Trophoblast cell (in vitro differentiated cells and primary cell): ENCODE data around the gene SDK2.

Experiments
- DNase-seq, 2 donors: peaks; one replicate each; pipeline ENCODE4 v3.0.0-alpha.2; 2016
- H2AFZ ChIP-seq: 2 replicates; pipeline ENCODE4 v1.6.1; 2013; ENCODE audit warnings: low read length, moderate library complexity, mild to moderate bottlenecking; ENCODE audit not compliant: insufficient read depth, poor library complexity
- H2AK5ac ChIP-seq: 2 replicates; pipeline ENCODE4 v1.6.1; 2013; ENCODE audit warnings: mild to moderate bottlenecking, low read length
- H2BK120ac ChIP-seq: 2 replicates; pipeline ENCODE4 v1.6.1; 2013; ENCODE audit warnings: low read length, mild to moderate bottlenecking, moderate library complexity; ENCODE audit not compliant: insufficient read depth, poor library complexity
- H2BK12ac ChIP-seq: 2 replicates; pipeline ENCODE4 v1.6.1; 2013; ENCODE audit warnings: mild to moderate bottlenecking, low read length, moderate library complexity
- H2BK5ac ChIP-seq: 2 replicates; pipeline ENCODE4 v1.6.1; 2013; ENCODE audit warnings: low read length, low read depth, moderate library complexity, mild to moderate bottlenecking; ENCODE audit not compliant: poor library complexity
- H3K14ac ChIP-seq: 2 replicates; pipeline ENCODE4 v1.6.1; 2013; ENCODE audit warnings: mild to moderate bottlenecking, low read length
- H3K18ac ChIP-seq: 2 replicates; pipeline ENCODE4 v1.6.1; 2013; ENCODE audit warnings: mild to moderate bottlenecking, low read length
- H3K23ac ChIP-seq: 2 replicates; pipeline ENCODE4 v1.6.1; 2013; ENCODE audit warnings: low read length
- H3K27ac ChIP-seq: 2 replicates; pipeline ENCODE4 v1.5.1; 2013; ENCODE audit warnings: low read depth, mild to moderate bottlenecking, inconsistent platforms, low read length, moderate library complexity
- H3K27me3 ChIP-seq: 2 replicates; pipeline ENCODE4 v1.6.1; 2013; ENCODE audit warnings: inconsistent platforms, mild to moderate bottlenecking, low read length, moderate library complexity; ENCODE audit not compliant: insufficient read depth
- H3K36me3 ChIP-seq, 2 experiments: 1 replicate in 1 of 2; 2 replicates in 1 of 2; pipeline ENCODE4 v1.6.1; 2013; ENCODE audit warnings: low read length in 2 of 2, mild to moderate bottlenecking in 2 of 2, moderate library complexity in 1 of 2; ENCODE audit not compliant: insufficient read depth in 2 of 2, control insufficient read depth in 1 of 2
- H3K4ac ChIP-seq: 2 replicates; pipeline ENCODE4 v1.6.1; 2013; ENCODE audit warnings: low read depth, mild to moderate bottlenecking, low read length, moderate library complexity
- H3K4me1 ChIP-seq, 2 experiments: 1 replicate in 1 of 2; 2 replicates in 1 of 2; pipeline ENCODE4 v1.6.1; 2013; ENCODE audit warnings: low read length in 2 of 2, mild to moderate bottlenecking in 2 of 2, moderate library complexity in 1 of 2; ENCODE audit not compliant: insufficient read depth in 2 of 2, control insufficient read depth in 1 of 2
- H3K4me2 ChIP-seq: 2 replicates; pipeline ENCODE4 v1.6.1; 2013; ENCODE audit warnings: inconsistent platforms, mild to moderate bottlenecking, low read length, moderate library complexity
- H3K4me3 ChIP-seq: 2 replicates; pipeline ENCODE4 v1.5.1; 2013; ENCODE audit warnings: mild to moderate bottlenecking, low read depth, low read length, inconsistent platforms
- H3K79me1 ChIP-seq: one replicate; pipeline ENCODE4 v1.6.1; 2013; ENCODE audit warnings: low read length
- H3K79me2 ChIP-seq: 2 replicates; pipeline ENCODE4 v1.6.1; 2013; ENCODE audit warnings: low read length, mild to moderate bottlenecking; ENCODE audit not compliant: control insufficient read depth, insufficient read depth, poor library complexity
- H3K9ac ChIP-seq: 2 replicates; pipeline ENCODE4 v1.6.1; 2013; ENCODE audit warnings: mild to moderate bottlenecking, low read length
- H3K9me3 ChIP-seq: 2 replicates; pipeline ENCODE4 v1.6.1; 2013; ENCODE audit warnings: low read depth, mild to moderate bottlenecking, control low read depth, inconsistent platforms, low read length; ENCODE audit not compliant: insufficient read depth
- H4K12ac ChIP-seq: 2 replicates; pipeline ENCODE4 v1.6.1; 2013; ENCODE audit warnings: low read depth, mild to moderate bottlenecking, low read length, moderate library complexity
- H4K8ac ChIP-seq: 2 replicates; pipeline ENCODE4 v1.6.1; 2013; ENCODE audit warnings: low read depth, mild to moderate bottlenecking, low read length, moderate library complexity
- H4K91ac ChIP-seq: one replicate; pipeline ENCODE4 v1.6.1; 2013; ENCODE audit warnings: low read depth, mild to moderate bottlenecking, low read length, moderate library complexity
- WGBS: extraction: QIAGEN DNeasy Blood & Tissue Kit; methylation state at CpG from one replicate; pipeline ENCODE4 v1.1.7; 2013; ENCODE audit warnings: missing lambda C conversion rate; ENCODE audit not compliant: insufficient read length, insufficient coverage; ENCODE audit errors: extremely low coverage; 5-methylcytosine and 5-hydroxymethylcytosine counted together

Gene SDK2

DNA sequence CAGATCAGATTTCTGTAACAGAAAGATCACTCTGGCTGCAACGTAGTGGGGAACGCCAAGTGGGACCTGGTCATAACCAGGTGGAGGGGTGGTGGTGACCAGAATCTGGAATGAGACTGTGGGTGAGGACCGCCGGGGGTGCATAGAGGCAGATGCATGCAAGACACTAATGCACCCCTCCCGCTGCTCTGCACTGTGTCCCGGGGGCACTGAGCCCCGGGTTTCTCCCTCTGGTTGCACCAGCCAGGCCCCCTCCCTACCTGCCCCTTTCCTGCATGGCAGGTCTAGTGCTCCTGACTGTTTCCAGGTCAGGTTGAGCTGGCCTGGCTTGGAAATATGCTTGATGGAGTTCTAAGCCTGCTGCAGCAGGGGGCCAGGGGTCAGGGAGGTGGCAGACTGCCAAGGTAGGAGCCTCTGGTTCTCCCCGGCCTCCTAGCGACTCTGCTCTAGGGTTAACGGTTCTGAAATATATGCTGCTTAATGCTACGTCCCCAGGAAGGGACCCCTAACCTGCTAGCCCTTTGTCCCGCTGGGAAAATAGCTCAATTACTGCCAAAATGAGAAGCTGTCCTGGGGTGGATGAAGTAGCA lies 94.3 kb downstream of the SDK2 start:
- no peak overlapping the region for H3K4me2 ChIP-seq
- H4K8ac ChIP-seq, result no peak overlapping the region
- no peaks in the 10 kb centered on the region for H3K27me3 ChIP-seq
- H3K79me2 ChIP-seq, result no peaks in the 10 kb centered on the region
- no peak overlapping the region for H3K14ac ChIP-seq
- H3K9ac ChIP-seq, result no peak overlapping the region
- no peaks in the 10 kb centered on the region for H3K36me3 ChIP-seq
- H3K79me1 ChIP-seq, result no peaks in the 10 kb centered on the region
- no peak overlapping the region for H2BK120ac ChIP-seq
- no peak overlapping the region for H2AFZ ChIP-seq
- H3K27ac ChIP-seq, result no peak overlapping the region
- H2AK5ac ChIP-seq, result no peak overlapping the region
- no peak overlapping the region for H2BK12ac ChIP-seq
- no peak overlapping the region for H2BK5ac ChIP-seq
- H3K9me3 ChIP-seq, result peaks cover under 1% of the 10 kb centered on the region
- peaks cover 2 to 3% of the 10 kb centered on the region in 2 experiments for H3K4me1 ChIP-seq
- no peak overlapping the region for H3K4me3 ChIP-seq
- no CpG with 5 or more reads among the region's 12 CpGs for WGBS
- no peak overlapping the region for H3K23ac ChIP-seq
- no peak overlapping the region for H3K18ac ChIP-seq
- H4K91ac ChIP-seq, result no peak overlapping the region
- H3K4ac ChIP-seq, result no peak overlapping the region
- no peak for DNase-seq
- no peak overlapping the region for H4K12ac ChIP-seq

DNA sequence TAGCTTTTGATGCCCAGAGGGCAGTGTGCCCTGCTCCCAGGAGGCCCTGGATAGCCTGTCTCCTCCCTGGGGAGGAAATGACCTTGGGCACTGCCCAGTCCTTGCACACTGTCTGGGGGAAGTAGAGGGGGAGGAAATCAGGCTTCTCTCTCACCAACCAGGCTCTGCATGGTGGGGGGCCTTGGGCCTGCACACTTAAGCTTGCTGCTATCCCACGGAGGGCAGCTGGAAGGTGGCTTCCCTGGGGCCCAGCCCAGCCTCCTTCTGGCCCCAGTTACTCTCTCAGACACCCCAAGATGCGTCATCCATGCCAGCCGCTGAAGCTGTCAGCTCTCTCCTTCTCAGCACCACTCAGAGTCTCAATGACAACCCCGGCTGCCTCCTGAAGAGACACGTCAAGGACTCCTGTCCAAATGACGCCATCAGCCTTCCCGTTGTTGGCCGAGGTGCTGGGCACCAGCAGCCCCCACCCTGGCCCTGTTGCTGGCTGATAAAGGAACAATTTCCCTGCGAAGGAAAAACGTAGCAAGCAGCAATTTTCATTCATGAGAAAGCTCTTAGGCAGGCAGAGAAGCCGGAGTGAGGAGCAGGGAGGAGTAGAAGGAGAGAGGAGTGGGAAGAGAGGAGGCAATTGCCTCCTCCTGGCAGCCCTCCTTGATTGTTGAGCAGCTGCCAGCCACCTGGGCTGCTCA lies 95.5 kb downstream of the SDK2 start:
- no peak overlapping the region for H3K9ac ChIP-seq
- WGBS, result no CpG with 5 or more reads among the region's 11 CpGs
- H2BK120ac ChIP-seq, result no peak overlapping the region

DNA sequence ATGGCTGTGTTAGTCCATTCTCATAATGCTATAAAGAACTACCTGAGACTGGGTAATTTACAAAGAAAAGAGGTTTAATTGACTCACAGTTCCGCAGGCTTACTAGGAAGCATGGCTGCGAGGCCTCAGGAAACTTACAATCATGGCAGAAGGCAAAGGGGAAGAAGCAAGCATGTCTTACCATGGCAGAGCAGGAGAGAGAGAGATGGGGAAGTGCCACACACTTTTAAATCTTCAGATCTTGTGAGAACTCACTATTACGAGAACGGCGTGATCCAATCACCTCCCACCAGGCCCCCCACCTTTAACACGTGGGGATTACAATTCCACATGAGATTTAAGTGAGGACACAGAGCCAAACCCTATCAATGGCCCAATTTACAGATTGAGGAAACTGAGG lies 96.5 kb downstream of the SDK2 start:
- no peak overlapping the region for H3K18ac ChIP-seq
- H2BK120ac ChIP-seq, result no peak overlapping the region
- H3K4me3 ChIP-seq, result no peak overlapping the region
- DNase-seq, result no peak
- no peak overlapping the region for H2AFZ ChIP-seq
- no peaks in the 10 kb centered on the region for H3K79me2 ChIP-seq
- no peak overlapping the region for H3K4ac ChIP-seq
- no CpG with 5 or more reads among the region's 6 CpGs for WGBS
- no peak overlapping the region for H2BK5ac ChIP-seq
- H3K23ac ChIP-seq, result no peak overlapping the region
- no peak overlapping the region for H3K14ac ChIP-seq
- H2BK12ac ChIP-seq, result no peak overlapping the region
- H3K9ac ChIP-seq, result no peak overlapping the region
- H2AK5ac ChIP-seq, result no peak overlapping the region
- H4K8ac ChIP-seq, result no peak overlapping the region
- no peaks in the 10 kb centered on the region for H3K27me3 ChIP-seq
- no peak overlapping the region for H3K27ac ChIP-seq
- H3K79me1 ChIP-seq, result no peaks in the 10 kb centered on the region
- H3K4me2 ChIP-seq, result no peak overlapping the region
- H4K12ac ChIP-seq, result no peak overlapping the region
- H3K36me3 ChIP-seq, result no peaks in the 10 kb centered on the region
- H3K9me3 ChIP-seq, result no peaks in the 10 kb centered on the region
- H4K91ac ChIP-seq, result no peak overlapping the region
- peaks cover 2 to 3% of the 10 kb centered on the region in 2 experiments for H3K4me1 ChIP-seq

More for the DNA sequence above, 95.5 kb downstream of the SDK2 start:
- Histone ChIP-seq H4K8ac (no peak overlapping the region), H3K9me3 (no peaks in the 10 kb centered on the region), H3K79me2 (no peaks in the 10 kb centered on the region), H4K12ac (no peak overlapping the region), H3K27me3 (no peaks in the 10 kb centered on the region), H3K23ac (no peak overlapping the region), H3K36me3 (no peaks in the 10 kb centered on the region), H2AK5ac (no peak overlapping the region), H2BK5ac (no peak overlapping the region), H4K91ac (no peak overlapping the region), H3K4me3 (no peak overlapping the region), H2BK12ac (no peak overlapping the region), H3K18ac (no peak overlapping the region), H3K79me1 (no peaks in the 10 kb centered on the region), H3K14ac (no peak overlapping the region), H2AFZ (no peak overlapping the region), H3K4me2 (no peak overlapping the region), H3K4ac (no peak overlapping the region), H3K4me1 (peaks cover 2 to 3% of the 10 kb centered on the region in 2 experiments), H3K27ac (no peak overlapping the region)
- peak; percentile 50 to 60 for DNase-seq

DNA sequence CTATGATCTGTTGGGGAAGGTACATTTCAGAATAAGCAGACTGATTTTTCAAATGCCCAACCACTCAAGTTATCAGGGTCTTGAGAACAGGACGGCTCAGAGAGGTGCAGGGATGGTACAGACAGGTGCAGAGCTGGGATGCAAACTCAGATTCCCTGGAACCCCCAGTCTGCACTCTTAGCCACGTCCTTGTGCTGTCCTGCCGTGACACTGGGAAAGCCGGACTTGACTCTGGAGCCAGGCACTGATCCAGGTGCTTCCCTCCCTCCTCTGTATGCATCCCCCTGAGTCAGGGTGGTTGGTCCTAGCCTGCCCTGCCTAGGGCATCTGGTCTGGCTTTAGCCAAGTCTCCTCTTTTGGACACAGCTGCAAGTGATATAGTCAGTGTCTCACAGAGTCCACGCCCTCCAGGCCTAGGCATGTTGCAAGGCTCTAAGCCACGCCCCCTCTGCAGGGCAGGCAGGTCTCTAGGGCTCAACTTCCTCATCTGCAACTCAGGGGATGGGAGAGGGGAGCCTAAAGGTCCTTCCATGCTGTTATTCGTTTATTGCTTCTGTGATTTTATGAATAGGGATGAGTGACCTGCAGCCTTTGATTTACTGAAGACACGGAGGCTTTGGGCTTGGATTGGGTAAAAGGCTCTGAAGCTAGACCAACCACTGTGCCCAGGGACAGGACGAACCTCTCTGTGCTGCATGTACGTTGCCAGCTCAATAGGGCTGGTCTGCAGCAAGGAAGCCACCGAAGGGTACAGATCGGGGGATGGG lies 97.3 kb downstream of the SDK2 start:
- Histone ChIP-seq H3K27ac (no peak overlapping the region), H4K8ac (no peak overlapping the region), H2AFZ (no peak overlapping the region), H2AK5ac (no peak overlapping the region), H4K12ac (no peak overlapping the region), H3K23ac (no peak overlapping the region), H3K79me2 (no peaks in the 10 kb centered on the region), H3K14ac (no peak overlapping the region), H2BK5ac (no peak overlapping the region), H2BK120ac (no peak overlapping the region), H3K27me3 (no peaks in the 10 kb centered on the region), H3K79me1 (no peaks in the 10 kb centered on the region), H3K9me3 (no peaks in the 10 kb centered on the region), H3K18ac (no peak overlapping the region), H4K91ac (no peak overlapping the region), H3K4ac (no peak overlapping the region), H2BK12ac (no peak overlapping the region), H3K9ac (no peak overlapping the region), H3K4me3 (no peak overlapping the region), H3K36me3 (no peaks in the 10 kb centered on the region), H3K4me2 (no peak overlapping the region), H3K4me1 (peaks cover 2 to 3% of the 10 kb centered on the region in 2 experiments)
- DNase-seq, result peak; percentile 43 to 61
- no CpG with 5 or more reads among the region's 12 CpGs for WGBS
